ENCODE results near the gene ADAMTSL1. TPM values are rescaled to one million over a fixed set of nuclear protein-coding genes. Genes with fewer than 3 reads are reported as not detected.
"Not testable (repeated sequence)": the region's sequence is repeated elsewhere in the genome, so short reads cannot be mapped to it uniquely, and the experiment has no call there.

Gene ADAMTSL1
- total RNA-seq, 2 experiments from 2014 or later, result not detected

DNA sequence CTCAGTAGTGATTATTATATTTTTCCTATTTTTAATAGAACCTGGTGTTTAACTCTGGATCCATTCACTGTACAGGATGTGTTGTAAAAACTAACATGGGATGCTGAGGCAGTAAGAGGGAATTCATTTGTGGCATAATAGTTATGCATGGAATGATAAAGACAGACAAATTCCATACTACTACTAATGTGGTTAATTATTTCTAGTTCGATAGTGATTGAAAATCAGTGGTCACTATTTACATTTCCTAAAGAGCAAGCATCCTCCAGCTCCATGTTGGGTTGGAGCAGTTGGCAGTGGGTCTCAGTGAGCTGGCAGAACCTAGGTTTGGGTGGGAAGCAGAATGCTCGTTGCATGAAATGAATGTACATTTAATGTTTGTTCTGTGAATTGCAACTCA is 436.5 kb downstream of the ADAMTSL1 start:
- H3K9me3 Mint-ChIP-seq, result no peaks in the 10 kb centered on the region
- CTCF ChIA-PET, result no interaction called here
- POLR2A ChIA-PET, result no interaction called here

DNA sequence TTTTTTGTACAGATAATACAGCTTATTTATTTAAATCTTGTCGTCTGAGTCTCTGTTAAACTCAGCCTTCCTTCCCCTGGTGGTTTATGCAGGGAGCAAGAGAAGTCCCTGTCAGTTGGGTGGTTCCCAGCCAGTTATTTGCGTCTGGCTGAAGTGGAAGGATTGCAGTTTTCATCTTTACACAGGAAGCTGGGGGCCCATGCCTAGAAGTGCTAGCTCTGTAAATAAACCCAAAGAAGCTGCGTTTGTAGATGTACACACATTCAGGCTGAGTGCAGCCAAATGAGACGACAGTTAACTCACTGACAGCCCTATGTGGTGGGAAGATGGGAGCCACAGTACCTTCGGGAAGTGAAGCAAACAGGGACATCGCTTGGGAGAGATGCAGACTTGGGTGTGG is 437.0 kb downstream of the ADAMTSL1 start:
- Mint-ChIP-seq H3K27me3 (peaks cover 13% of the 10 kb centered on the region), H3K27ac (no peak overlapping the region), H3K4me3 (no peak overlapping the region), H3K36me3 (ENCODE audit: low read depth) (no peaks in the 10 kb centered on the region), H3K9me3 (no peaks in the 10 kb centered on the region), H3K4me1 (no peaks in the 10 kb centered on the region)
- CTCF ChIA-PET, result no interaction called here
- POLR2A ChIA-PET, result no interaction called here
- DNase-seq, result no peak

More for the DNA sequence above, 436.5 kb downstream of the ADAMTSL1 start:
- no peak overlapping the region for H3K4me3 Mint-ChIP-seq
- H3K4me1 Mint-ChIP-seq, result no peaks in the 10 kb centered on the region
- DNase-seq, result no peak
- peaks cover 13% of the 10 kb centered on the region for H3K27me3 Mint-ChIP-seq
- H3K27ac Mint-ChIP-seq, result no peak overlapping the region
- no peaks in the 10 kb centered on the region for H3K36me3 Mint-ChIP-seq (ENCODE audit: low read depth)

DNA sequence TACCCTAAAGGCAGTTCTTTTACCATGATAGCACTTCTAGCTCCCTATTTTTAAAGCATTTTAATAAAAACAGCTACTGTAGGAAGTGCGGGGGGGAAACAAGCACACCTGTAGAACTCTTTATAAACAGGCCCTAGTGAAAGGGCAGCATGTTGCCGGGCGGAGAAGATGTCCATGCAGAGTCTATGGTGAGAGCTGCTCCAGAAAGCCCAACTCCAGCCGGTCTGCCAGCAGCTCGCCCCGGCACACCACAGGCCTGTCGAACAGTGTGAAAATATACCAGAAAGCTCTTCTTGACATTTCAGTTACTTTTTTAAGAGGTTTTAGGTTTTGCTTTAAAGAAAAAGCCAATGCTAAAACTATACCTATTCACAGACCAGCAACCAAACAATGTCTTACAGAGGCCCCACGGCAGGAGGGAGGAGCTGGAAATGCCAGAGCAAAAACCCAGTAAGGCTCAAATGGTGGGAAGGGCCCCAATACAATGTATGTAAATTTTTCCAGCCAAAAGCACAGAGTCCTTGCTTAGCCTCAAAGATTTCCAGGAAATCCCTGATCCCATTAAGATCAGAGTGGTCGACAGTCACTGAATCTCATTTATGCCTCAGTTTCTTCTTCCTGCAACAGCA is 437.9 kb downstream of the ADAMTSL1 start:
- POLR2A ChIA-PET, result no interaction called here
- Mint-ChIP-seq H3K9me3 (no peaks in the 10 kb centered on the region), H3K4me1 (no peaks in the 10 kb centered on the region), H3K27me3 (peaks cover 15% of the 10 kb centered on the region), H3K4me3 (no peak overlapping the region), H3K27ac (no peak overlapping the region), H3K36me3 (ENCODE audit: low read depth) (no peaks in the 10 kb centered on the region)
- CTCF ChIA-PET, result interaction anchor here (0.6 kb wide), 1 partner anchor 286 kb away, joined by 3 read pairs; no protein-coding TSS in a partner anchor
- DNase-seq, result no peak

DNA sequence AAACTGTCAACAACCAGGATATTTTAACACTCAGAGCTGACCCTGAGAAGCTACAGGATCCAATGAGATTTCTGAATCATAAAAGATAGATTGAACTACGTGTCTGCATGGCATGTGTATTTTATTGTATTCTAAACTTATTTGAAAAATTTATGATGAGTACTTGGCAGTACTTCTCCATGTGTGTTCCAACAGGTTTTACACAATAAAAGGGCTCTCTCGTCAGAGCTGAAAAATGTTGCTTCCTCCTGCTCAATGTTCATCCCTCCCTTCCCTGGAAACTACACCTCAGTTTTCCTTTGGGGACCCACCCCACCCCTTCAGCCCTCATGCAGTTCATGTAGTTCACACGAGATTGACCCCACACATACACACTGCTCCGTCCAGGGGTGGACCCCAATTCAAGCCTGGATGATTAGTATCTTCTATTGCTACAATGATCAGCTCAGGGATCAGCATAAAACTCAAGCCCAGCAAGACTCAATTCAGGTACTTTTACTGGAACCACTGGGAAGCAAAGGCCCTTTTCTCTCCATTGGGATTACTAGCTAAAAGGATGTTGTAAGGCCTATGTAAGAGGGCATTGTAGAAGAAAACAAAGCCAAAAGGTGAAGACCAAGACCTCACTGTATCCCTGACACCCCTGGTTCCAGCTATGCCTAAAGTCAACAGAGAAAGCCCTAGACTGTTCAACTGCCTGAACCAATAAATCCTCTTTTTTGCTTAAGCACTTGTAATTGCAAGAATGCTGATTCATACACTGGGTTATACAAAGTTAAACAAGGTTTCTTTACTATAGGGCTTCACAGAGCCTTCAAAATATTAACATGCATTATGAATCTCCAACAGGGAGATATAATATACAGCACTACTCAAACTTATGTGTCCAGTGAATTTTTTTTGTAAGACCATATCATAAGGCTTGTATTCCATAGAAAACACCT is 446.5 kb downstream of the ADAMTSL1 start:
- no peaks in the 10 kb centered on the region for H3K9me3 Mint-ChIP-seq
- peaks cover 3% of the 10 kb centered on the region for H3K27me3 Mint-ChIP-seq
- H3K4me3 Mint-ChIP-seq, result no peak overlapping the region
- ChIA-PET POLR2A (no interaction called here), CTCF (no interaction called here)
- no peak for DNase-seq
- H3K27ac Mint-ChIP-seq, result no peak overlapping the region
- no peaks in the 10 kb centered on the region for H3K36me3 Mint-ChIP-seq (ENCODE audit: low read depth)
- H3K4me1 Mint-ChIP-seq, result no peaks in the 10 kb centered on the region

DNA sequence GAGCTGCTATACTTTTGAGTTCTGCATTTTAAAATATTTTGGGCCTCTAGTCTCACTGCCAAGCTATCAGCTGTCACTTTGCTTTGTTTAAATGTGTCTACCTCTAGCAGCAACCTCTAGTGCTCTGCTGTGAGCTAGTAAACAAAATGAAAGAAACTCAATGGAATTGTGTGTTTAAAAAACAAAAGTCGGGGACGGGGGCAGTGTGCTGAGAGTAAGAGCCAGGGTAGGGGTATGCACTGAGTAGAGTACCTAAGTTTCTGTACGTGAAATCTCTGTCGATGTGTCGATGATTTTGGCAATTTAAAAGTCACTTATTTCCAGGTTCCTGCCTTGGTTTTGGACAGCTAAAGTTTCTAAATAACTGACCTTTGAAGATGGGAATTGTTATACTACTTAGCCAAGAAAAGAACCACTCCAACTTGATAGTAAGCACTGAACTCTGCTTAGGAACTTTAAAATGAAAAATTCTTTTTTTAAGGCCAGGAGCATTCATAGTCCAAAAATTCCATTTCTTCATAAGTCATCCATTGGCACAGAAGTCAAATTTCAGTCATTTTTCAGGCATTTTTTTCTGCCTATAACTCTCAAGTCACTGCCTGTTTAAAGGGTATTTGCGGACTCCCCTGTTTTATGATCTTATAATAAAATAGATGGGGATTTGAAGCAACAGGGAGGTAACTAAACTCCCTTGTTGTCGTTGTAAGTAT is 447.6 kb downstream of the ADAMTSL1 start:
- H3K36me3 Mint-ChIP-seq (ENCODE audit: low read depth), result no peaks in the 10 kb centered on the region

DNA sequence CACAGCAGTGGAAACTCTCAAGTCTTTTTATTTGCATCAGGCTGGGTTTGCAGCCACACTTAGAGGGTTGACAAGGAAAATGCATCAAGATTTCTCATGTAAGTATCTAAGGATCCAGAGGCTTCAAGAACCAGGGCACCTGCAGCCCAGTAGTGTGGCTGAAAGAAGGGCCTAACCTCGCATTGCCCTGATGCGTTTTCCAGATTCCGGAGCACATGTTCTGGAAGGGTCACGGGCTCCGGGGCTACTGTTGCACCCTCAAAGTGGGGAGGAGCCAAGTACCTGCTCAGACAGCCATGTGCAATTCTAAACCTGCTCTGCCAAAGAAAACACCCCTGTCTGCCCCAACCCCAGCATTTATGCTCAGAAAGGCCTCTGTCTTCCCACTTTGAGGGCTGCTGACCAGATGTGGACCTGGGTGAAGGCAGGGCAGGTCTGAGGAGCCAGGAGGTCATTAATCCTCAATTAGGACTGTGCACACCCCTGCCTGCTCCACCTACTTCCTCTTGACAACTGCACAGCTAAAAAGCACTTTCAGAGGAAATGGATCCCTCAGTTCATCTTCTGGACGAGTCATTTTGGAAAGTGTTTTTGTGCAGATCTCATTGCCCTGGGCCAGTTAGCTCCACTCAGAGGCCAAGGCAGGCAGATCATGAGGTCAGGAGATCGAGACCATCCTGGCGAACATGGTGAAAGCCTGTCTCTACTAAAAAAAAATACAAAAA is 448.4 kb downstream of the ADAMTSL1 start:
- no peak overlapping the region for H3K27ac Mint-ChIP-seq
- no peaks in the 10 kb centered on the region for H3K4me1 Mint-ChIP-seq
- DNase-seq, result no peak
- H3K4me3 Mint-ChIP-seq, result no peak overlapping the region
- ChIA-PET CTCF (no interaction called here), POLR2A (no interaction called here)
- peaks cover 1% of the 10 kb centered on the region for H3K27me3 Mint-ChIP-seq
- no peaks in the 10 kb centered on the region for H3K36me3 Mint-ChIP-seq (ENCODE audit: low read depth)
- no peaks in the 10 kb centered on the region for H3K9me3 Mint-ChIP-seq

More for the DNA sequence above, 447.6 kb downstream of the ADAMTSL1 start:
- ChIA-PET CTCF (no interaction called here), POLR2A (no interaction called here)
- Mint-ChIP-seq H3K27me3 (peaks cover 3% of the 10 kb centered on the region), H3K4me1 (no peaks in the 10 kb centered on the region), H3K9me3 (no peaks in the 10 kb centered on the region), H3K4me3 (no peak overlapping the region), H3K27ac (no peak overlapping the region)
- no peak for DNase-seq

DNA sequence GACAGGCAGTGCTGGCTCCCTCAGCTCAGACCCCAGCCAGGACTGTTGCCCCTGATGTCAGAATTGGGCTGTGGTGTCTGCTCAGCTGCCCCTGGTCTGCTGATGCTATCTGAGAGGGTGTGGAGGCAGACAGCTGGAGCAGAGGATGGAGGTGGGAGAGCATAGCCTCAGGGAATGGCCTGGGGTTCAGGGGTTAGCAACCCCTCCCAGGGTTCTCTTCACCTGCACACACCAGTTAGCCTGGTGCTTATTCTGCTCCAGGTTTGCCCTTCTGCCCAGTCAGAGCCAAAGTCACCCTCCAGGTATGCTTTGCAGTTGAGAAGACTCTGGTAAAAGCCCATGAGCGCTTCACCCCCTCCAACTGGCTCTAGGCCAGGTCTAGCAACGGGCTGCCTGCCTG is 449.2 kb downstream of the ADAMTSL1 start:
- DNase-seq, result no peak
- H3K4me1 Mint-ChIP-seq, result no peaks in the 10 kb centered on the region
- ChIA-PET POLR2A (no interaction called here), CTCF (no interaction called here)
- H3K4me3 Mint-ChIP-seq, result no peak overlapping the region
- H3K36me3 Mint-ChIP-seq (ENCODE audit: low read depth), result no peaks in the 10 kb centered on the region
- no peak overlapping the region for H3K27ac Mint-ChIP-seq
- H3K27me3 Mint-ChIP-seq, result peaks cover 1% of the 10 kb centered on the region
- no peaks in the 10 kb centered on the region for H3K9me3 Mint-ChIP-seq

DNA sequence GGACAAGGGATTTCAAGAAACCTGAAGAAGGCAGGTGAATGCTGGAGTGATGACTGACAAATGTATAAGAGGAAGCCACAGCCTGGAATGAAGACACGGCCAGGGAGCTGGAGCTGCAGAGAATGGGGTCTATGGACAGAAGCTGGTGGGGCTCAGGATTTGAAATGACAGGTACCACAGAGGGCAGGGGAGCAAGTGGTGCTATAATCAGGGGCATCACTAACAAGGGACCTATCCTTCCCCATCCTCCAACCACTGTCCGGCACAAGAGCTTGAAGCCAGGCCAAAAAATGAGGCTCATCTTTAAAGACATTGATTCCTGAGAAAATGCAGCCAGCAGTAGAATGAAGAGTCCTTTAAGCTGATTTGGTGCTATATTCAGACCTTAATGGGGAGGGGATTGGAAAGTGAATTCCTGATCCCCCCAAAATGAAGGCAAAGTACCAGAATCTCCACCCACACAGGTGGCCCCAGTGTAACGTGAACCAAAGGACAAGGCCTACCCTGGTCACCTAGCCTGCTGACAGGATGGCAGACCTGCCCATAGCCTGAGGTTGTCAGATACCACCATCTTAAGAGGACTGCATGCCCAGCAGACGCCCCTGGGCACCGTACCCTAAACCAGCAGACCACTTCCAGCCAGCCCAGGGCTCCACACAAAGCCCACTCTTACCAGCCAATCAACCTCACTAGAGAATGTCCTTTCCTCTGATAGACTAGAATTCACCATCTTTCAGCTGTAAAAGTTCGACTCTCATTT is 449.9 kb downstream of the ADAMTSL1 start:
- Mint-ChIP-seq H3K9me3 (no peaks in the 10 kb centered on the region), H3K27ac (no peak overlapping the region), H3K4me1 (no peaks in the 10 kb centered on the region), H3K27me3 (peaks cover 1% of the 10 kb centered on the region), H3K4me3 (no peak overlapping the region), H3K36me3 (ENCODE audit: low read depth) (no peaks in the 10 kb centered on the region)
- ChIA-PET CTCF (no interaction called here), POLR2A (no interaction called here)
- DNase-seq, result no peak

DNA sequence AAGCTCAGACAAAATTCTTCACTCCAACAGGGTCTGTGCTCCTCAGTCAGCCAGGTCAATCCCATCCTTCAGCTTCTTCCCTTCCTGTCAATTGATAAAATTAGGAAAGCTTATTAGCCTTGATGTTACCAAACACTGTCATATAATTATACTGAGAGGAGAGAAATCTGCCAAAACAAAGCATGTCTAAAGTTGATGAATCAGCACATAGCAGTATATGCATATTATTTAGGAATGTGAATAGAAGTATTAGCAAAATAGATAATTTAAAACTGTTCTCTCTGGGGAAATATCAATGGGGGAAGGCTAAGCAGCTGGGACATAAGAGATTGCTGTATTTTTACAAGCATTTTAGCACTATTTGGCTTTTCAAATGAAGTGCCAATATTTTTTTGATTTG is 451.9 kb downstream of the ADAMTSL1 start:
- CTCF ChIA-PET, result no interaction called here
- H3K36me3 Mint-ChIP-seq (ENCODE audit: low read depth), result no peaks in the 10 kb centered on the region
- H3K4me1 Mint-ChIP-seq, result no peaks in the 10 kb centered on the region

DNA sequence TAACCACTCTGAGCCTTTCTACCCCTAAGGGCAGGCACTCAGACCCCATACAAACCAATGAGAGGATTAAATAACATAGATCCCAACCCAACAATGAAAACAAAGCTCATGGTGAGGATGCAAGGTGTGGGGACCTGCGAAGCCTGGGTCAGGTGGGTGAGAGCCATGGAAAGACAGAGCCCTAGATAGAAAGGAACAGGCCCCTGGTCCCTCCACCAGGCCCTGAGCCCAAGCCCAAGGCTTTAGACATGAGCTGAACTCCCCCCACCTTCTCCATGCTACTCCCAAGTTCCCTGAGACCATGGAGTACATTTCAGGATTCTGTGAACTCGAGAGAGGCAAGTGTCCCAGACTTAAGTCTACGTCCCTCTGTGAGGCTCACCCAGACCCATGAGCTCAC is 452.6 kb downstream of the ADAMTSL1 start:
- Mint-ChIP-seq H3K36me3 (ENCODE audit: low read depth) (no peaks in the 10 kb centered on the region), H3K27me3 (no peaks in the 10 kb centered on the region), H3K9me3 (no peaks in the 10 kb centered on the region), H3K4me3 (no peak overlapping the region), H3K27ac (no peak overlapping the region), H3K4me1 (no peaks in the 10 kb centered on the region)
- DNase-seq, result no peak
- CTCF ChIA-PET, result no interaction called here
- POLR2A ChIA-PET, result no interaction called here

More for the DNA sequence above, 451.9 kb downstream of the ADAMTSL1 start:
- DNase-seq, result no peak
- POLR2A ChIA-PET, result no interaction called here
- Mint-ChIP-seq H3K27ac (no peak overlapping the region), H3K4me3 (no peak overlapping the region), H3K9me3 (no peaks in the 10 kb centered on the region), H3K27me3 (no peaks in the 10 kb centered on the region)

DNA sequence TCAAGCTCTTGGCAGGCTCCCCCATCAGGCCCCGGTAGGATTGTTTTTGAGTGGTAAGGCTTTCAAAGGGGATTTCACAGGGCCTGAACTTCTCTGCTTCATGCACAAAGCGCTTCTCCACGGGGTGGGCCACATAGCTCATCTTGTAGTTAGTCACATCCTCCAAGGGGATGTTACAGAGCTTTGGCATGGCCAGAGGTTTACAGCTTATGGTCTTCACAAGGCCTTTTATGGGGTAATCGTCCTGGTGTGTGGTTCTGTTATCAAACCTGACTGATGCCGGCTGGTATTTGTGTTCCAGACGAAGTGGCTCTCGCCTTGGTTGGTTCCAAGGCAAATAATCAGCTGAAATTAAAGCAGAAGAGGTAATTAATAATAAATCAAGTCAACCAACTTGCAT is 454.8 kb downstream of the ADAMTSL1 start:
- ChIA-PET POLR2A (no interaction called here), CTCF (no interaction called here)
- no peaks in the 10 kb centered on the region for H3K36me3 Mint-ChIP-seq (ENCODE audit: low read depth)
- no peaks in the 10 kb centered on the region for H3K4me1 Mint-ChIP-seq
- H3K27me3 Mint-ChIP-seq, result peaks cover 2% of the 10 kb centered on the region
- H3K9me3 Mint-ChIP-seq, result no peaks in the 10 kb centered on the region
- no peak for DNase-seq
- H3K4me3 Mint-ChIP-seq, result no peak overlapping the region
- no peak overlapping the region for H3K27ac Mint-ChIP-seq

DNA sequence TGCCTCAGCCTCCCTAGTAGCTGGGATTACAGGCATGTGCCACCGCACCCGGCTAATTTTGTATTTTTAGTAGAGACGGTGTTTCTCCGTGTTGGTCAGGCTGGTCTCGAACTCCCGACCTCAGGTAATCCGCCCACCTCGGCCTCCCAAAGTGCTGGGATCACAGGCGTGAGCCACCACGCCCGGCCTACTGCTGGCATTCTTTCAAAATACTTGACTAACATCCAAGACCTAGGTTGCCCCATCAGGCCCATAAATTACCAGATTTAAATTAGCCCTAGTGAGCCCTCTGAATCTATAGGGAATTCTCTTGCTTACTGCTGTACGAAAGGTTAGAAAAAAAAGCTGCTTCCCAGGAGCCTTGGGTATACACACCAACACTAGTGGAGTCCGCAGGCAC is 456.7 kb downstream of the ADAMTSL1 start:
- DNase-seq; H3K27ac Mint-ChIP-seq; H3K4me3 Mint-ChIP-seq; POLR2A ChIA-PET; H3K27me3 Mint-ChIP-seq; H3K9me3 Mint-ChIP-seq; CTCF ChIA-PET; H3K36me3 Mint-ChIP-seq (ENCODE audit: low read depth); H3K4me1 Mint-ChIP-seq: not testable (repeated sequence)

Measured in activated CD4-positive, alpha-beta memory T cell treated with anti-CD3 and anti-CD28 coated beads, Interleukin-2, amount 10 ng/mL, durations not matched to agents 7 days and 5 days (primary cell).